ENCODE measurements around the gene DKKL1. TPM values are rescaled to one million over a fixed set of nuclear protein-coding genes. Genes with fewer than 3 reads are reported as not detected.
A peak's percentile ranks its signal among the peaks of the same experiment; 100 is the strongest.
"Not testable (repeated sequence)": the region's sequence is repeated elsewhere in the genome, so short reads cannot be mapped to it uniquely, and the experiment has no call there.

DKKL1 gene
- total RNA-seq, 1 donor from 2014 or later: 0.58 TPM

DNA sequence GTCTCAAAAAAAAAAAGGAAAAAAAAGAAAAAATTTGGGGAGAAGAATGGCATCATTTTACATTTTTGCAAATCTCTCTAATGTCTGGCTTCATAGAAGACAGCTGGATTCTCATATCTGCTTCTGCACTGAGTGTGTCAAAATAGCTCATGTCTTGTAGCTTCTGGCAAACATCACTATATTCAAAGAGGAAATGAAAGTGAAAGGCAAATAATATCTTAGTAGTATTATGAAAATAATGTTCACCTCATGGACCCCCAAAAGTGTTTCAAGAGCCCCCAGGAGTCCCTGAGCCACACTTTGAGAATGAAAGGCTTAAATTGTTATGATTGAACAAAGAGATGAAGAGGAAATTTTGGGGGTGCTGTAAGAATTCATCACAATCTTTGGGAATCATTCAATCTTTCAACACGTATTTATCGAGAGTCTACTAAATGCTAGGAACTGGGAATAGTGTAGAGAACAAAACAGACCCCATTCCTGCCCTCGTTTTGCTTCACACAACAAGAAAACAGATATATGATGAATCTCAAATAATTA, 37.4 kb upstream of the DKKL1 start:
- DNase-seq (ENCODE audit: low read depth): no peak
- no peaks in the 10 kb centered on the region for H3K36me3 ChIP-seq (ENCODE audit: control insufficient read depth, insufficient read depth, low read length)
- H3K27me3 ChIP-seq (ENCODE audit: control insufficient read depth, insufficient read depth, low read length): no peaks in the 10 kb centered on the region
- TF ChIP-seq, protein P1, sequence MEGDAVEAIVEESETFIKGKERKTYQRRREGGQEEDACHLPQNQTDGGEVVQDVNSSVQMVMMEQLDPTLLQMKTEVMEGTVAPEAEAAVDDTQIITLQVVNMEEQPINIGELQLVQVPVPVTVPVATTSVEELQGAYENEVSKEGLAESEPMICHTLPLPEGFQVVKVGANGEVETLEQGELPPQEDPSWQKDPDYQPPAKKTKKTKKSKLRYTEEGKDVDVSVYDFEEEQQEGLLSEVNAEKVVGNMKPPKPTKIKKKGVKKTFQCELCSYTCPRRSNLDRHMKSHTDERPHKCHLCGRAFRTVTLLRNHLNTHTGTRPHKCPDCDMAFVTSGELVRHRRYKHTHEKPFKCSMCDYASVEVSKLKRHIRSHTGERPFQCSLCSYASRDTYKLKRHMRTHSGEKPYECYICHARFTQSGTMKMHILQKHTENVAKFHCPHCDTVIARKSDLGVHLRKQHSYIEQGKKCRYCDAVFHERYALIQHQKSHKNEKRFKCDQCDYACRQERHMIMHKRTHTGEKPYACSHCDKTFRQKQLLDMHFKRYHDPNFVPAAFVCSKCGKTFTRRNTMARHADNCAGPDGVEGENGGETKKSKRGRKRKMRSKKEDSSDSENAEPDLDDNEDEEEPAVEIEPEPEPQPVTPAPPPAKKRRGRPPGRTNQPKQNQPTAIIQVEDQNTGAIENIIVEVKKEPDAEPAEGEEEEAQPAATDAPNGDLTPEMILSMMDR (IDR thresholded peaks at IDR 0.05; ENCODE audit: insufficient read depth, low read length, poor library complexity, severe bottlenecking): no peak
- no peak overlapping the region for H3K4me3 ChIP-seq (ENCODE audit: low read depth, low read length)

DNA sequence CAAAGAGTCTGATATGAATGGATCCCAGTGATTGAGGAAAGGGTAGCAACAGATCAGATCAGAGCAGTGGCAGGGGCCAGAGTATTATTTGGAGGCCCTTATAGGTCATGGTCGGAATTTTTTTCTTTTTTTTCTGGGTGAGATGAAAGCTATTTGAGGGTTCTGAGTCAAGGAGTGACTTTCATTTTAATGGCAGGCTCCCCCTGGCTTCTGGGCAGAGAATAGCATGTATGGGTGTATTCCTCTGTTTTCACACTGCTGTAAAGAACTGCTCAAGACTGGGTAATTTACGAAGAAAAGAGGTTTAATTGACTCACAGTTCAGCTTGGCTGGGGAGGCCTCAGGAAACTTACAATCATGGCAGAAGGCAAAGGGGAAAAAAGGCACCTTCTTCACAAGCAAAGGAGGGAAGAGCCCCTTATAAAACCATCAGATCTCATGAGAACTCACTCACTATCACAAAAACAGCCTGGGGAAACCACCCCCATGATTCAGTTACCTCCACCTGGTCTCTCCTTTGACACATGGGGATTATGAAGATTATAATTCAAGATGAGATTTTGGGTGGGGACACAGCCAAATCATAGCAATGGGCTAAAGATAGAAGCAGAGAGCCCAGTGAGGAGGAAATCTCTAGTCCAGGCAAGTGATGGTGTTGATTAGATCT, 35.7 kb upstream of the DKKL1 start:
- DNase-seq (ENCODE audit: low read depth): no peak
- H3K27me3 ChIP-seq (ENCODE audit: control insufficient read depth, insufficient read depth, low read length): no peaks in the 10 kb centered on the region
- TF ChIP-seq, protein P1 (IDR thresholded peaks at IDR 0.05; ENCODE audit: insufficient read depth, low read length, poor library complexity, severe bottlenecking): peak; percentile 61

DNA sequence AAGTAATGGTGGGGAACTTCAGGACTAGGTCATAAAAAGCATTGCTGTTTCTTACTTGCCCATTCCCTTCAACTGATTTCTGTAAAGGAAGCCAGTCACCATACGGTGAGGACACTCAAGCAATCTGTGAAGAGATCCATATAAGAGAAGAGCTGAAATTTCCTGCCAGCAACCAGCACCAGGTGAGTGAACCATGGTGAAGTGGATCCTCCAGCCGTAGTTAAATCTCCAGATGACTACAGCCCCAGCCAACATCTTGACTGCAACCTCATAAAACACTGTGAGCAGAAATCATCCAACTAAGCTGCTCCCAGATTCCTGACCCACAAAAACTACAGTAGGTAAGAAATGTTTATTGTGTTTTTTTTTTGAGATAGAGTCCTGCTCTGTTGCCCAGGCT, 34.9 kb upstream of the DKKL1 start:
- DNase-seq (ENCODE audit: low read depth): no peak
- Histone ChIP-seq H3K4me3 (ENCODE audit: low read depth, low read length) (no peak overlapping the region), H3K36me3 (ENCODE audit: control insufficient read depth, insufficient read depth, low read length) (no peaks in the 10 kb centered on the region), H3K27me3 (ENCODE audit: control insufficient read depth, insufficient read depth, low read length) (no peaks in the 10 kb centered on the region)
- TF ChIP-seq, protein P1 (IDR thresholded peaks at IDR 0.05; ENCODE audit: insufficient read depth, low read length, poor library complexity, severe bottlenecking): no peak

More for the DNA sequence above, 35.7 kb upstream of the DKKL1 start:
- H3K36me3 ChIP-seq (ENCODE audit: control insufficient read depth, insufficient read depth, low read length): no peaks in the 10 kb centered on the region
- H3K4me3 ChIP-seq (ENCODE audit: low read depth, low read length): no peak overlapping the region

DNA sequence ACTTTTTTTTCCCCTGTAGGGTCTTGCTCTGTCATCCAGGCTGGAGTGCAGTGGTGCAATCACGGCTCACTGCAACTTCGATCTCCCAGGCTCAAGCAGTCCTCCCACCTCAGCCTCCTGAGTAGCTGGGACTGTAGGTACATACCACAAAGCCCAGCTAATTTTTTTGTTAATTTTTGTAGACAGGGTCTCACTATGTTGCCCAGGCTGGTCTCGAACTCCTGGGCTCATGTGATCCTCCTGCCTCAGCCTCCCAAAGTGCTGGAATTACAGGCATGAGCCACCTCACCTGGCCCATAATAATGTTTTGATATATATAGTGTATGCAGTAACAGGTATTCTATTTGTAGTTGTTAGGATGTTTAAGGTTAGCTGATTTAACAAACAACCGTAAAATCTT, 32.5 kb upstream of the DKKL1 start:
- H3K36me3 ChIP-seq (ENCODE audit: control insufficient read depth, insufficient read depth, low read length); H3K27me3 ChIP-seq (ENCODE audit: control insufficient read depth, insufficient read depth, low read length); DNase-seq (ENCODE audit: low read depth); H3K4me3 ChIP-seq (ENCODE audit: low read depth, low read length): not testable (repeated sequence)

DNA sequence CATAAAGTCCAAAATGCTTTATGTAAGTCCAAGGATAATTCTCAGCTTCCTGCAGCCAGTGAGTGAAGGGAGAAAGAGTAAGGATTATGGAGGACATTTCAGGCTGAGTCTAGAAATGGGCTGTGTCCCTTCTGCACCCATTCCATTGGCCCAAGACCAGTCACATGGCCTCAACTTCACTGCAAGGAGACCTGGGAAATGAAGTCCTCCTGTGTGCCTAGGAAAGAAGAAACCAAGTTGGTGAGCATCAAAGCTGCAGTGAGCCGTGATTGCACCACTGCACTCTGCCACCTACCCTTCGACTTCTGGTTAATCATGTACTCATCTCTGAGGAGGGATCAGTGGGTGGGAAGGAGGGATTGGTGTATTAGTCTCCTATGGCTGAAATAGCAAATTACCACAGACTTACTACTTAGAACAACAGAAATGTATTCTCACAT, 32.0 kb upstream of the DKKL1 start:
- H3K4me3 ChIP-seq (ENCODE audit: low read depth, low read length): no peak overlapping the region
- peak; percentile 72 for DNase-seq (ENCODE audit: low read depth)
- no peaks in the 10 kb centered on the region for H3K36me3 ChIP-seq (ENCODE audit: control insufficient read depth, insufficient read depth, low read length)
- TF ChIP-seq, protein P1 (IDR thresholded peaks at IDR 0.05; ENCODE audit: insufficient read depth, low read length, poor library complexity, severe bottlenecking): no peak
- H3K27me3 ChIP-seq (ENCODE audit: control insufficient read depth, insufficient read depth, low read length): no peaks in the 10 kb centered on the region

DNA sequence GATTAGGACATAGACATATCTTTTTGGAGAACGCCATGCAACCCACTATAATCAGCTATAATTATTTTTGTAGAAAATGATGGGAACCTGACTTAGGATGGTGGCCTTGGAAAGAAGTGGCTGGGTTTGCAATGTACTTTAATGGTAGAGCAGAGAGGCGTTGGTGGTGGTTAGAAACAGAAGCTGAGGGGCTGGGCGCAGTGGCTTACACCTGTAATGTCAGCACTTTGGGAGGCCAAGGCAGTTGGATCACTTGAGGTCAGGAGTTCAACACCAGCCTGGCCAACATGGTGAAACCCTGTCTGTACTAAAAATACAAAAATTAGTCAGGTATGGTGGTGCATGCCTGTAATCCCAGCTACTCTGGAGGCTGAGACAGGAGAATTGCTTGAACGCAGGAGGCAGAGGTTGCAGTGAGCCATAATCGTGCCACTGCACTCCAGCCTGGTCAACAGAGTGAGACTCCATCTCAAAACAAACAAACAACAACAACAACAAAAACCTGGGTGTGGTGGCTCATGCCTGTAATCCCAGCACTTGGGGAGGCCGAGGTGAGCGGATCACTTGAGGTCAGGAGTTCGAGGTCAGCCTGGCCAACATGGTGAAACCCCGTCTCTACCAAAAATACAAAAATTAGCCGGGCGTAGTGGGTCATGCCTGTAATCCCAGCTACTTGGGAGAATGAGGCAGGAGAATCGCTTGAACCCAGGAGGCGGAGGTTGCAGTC, 30.8 kb upstream of the DKKL1 start:
- H3K4me3 ChIP-seq (ENCODE audit: low read depth, low read length); H3K27me3 ChIP-seq (ENCODE audit: control insufficient read depth, insufficient read depth, low read length); H3K36me3 ChIP-seq (ENCODE audit: control insufficient read depth, insufficient read depth, low read length); DNase-seq (ENCODE audit: low read depth): not testable (repeated sequence)

Measured in kidney epithelial cell (primary cell).